Glutamatergic neuron (in vitro differentiated cells): Measurements from ENCODE around the gene SLC38A7. TPM values are rescaled to one million over a fixed set of nuclear protein-coding genes. Genes with fewer than 3 reads are reported as not detected.
"Not testable (repeated sequence)": the region's sequence is repeated elsewhere in the genome, so short reads cannot be mapped to it uniquely, and the experiment has no call there.

ENCODE experiments used
- DNase-seq: peaks from one replicate; pipeline ENCODE4 v3.0.0; 2022
- H3K27ac Mint-ChIP-seq: one replicate; pipeline ENCODE4 v1.8.0; 2020; ENCODE audit warnings: mild to moderate bottlenecking, mixed read lengths, inconsistent platforms; ENCODE audit not compliant: unreplicated experiment
- H3K27me3 Mint-ChIP-seq: one replicate; pipeline ENCODE4 v1.8.0; 2020; ENCODE audit warnings: mild to moderate bottlenecking, moderate library complexity, mixed read lengths, inconsistent platforms; ENCODE audit not compliant: unreplicated experiment
- H3K36me3 Mint-ChIP-seq: one replicate; pipeline ENCODE4 v1.8.0; 2020; ENCODE audit warnings: mild to moderate bottlenecking, mixed read lengths, inconsistent platforms; ENCODE audit not compliant: unreplicated experiment
- H3K4me1 Mint-ChIP-seq: one replicate; pipeline ENCODE4 v1.8.0; 2020; ENCODE audit warnings: mild to moderate bottlenecking, low read depth, mixed read lengths, inconsistent platforms; ENCODE audit not compliant: unreplicated experiment
- H3K4me3 Mint-ChIP-seq: one replicate; pipeline ENCODE4 v1.8.0; 2020; ENCODE audit warnings: mild to moderate bottlenecking, mixed read lengths, inconsistent platforms; ENCODE audit not compliant: unreplicated experiment
- H3K9me3 Mint-ChIP-seq: one replicate; pipeline ENCODE4 v1.8.0; 2020; ENCODE audit warnings: mild to moderate bottlenecking, moderate library complexity, mixed read lengths, inconsistent platforms; ENCODE audit not compliant: unreplicated experiment
- total RNA-seq: library from RNA; stranded (reverse); fragmentation: NEBNext Ultra II Directional; extraction: Animal tissue kit (Norgen Biotek cat#: 25700); gene quantifications from one replicate; pipeline ENCODE4 v1.2.1, GENCODE V29; 2021; ENCODE audit not compliant: unreplicated experiment
- TF ChIP-seq, protein P1 (sequence below): fragments of 200-600 bp; sonication (generic); IDR thresholded peaks from one replicate; pipeline ENCODE4 v1.5.0; 2021; ENCODE audit not compliant: partially characterized antibody, unreplicated experiment

Gene SLC38A7
- total RNA-seq, 1 donor from 2014 or later: 52.9 TPM

DNA sequence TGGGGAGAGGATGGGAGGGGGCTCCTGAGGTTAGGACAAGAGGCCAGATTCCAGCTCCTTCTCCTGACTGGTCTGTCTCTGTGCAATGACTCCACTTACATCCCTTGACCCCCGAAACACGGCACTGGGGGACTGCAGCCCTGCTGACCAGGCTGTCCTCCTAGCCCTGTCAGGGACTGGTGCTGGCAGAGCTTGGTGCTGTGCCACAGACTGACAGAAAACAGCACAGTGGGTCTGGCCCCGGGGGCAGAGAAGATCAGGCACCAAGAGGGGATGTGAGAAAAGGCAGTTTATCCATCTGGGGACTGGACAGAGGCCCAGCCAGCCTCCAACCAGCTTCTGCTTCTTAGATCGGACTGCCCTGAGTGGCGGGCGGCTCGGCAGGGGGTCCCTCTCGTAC lies 19.4 kb downstream of the SLC38A7 start:
- peaks cover 4% of the 10 kb centered on the region for H3K36me3 Mint-ChIP-seq
- no peak for DNase-seq
- no peak overlapping the region for H3K27ac Mint-ChIP-seq
- no peak overlapping the region for H3K4me3 Mint-ChIP-seq
- TF ChIP-seq, protein P1, sequence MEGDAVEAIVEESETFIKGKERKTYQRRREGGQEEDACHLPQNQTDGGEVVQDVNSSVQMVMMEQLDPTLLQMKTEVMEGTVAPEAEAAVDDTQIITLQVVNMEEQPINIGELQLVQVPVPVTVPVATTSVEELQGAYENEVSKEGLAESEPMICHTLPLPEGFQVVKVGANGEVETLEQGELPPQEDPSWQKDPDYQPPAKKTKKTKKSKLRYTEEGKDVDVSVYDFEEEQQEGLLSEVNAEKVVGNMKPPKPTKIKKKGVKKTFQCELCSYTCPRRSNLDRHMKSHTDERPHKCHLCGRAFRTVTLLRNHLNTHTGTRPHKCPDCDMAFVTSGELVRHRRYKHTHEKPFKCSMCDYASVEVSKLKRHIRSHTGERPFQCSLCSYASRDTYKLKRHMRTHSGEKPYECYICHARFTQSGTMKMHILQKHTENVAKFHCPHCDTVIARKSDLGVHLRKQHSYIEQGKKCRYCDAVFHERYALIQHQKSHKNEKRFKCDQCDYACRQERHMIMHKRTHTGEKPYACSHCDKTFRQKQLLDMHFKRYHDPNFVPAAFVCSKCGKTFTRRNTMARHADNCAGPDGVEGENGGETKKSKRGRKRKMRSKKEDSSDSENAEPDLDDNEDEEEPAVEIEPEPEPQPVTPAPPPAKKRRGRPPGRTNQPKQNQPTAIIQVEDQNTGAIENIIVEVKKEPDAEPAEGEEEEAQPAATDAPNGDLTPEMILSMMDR: no peak
- peaks cover 4% of the 10 kb centered on the region for H3K27me3 Mint-ChIP-seq
- peaks cover 5% of the 10 kb centered on the region for H3K9me3 Mint-ChIP-seq
- peaks cover 3% of the 10 kb centered on the region for H3K4me1 Mint-ChIP-seq

DNA sequence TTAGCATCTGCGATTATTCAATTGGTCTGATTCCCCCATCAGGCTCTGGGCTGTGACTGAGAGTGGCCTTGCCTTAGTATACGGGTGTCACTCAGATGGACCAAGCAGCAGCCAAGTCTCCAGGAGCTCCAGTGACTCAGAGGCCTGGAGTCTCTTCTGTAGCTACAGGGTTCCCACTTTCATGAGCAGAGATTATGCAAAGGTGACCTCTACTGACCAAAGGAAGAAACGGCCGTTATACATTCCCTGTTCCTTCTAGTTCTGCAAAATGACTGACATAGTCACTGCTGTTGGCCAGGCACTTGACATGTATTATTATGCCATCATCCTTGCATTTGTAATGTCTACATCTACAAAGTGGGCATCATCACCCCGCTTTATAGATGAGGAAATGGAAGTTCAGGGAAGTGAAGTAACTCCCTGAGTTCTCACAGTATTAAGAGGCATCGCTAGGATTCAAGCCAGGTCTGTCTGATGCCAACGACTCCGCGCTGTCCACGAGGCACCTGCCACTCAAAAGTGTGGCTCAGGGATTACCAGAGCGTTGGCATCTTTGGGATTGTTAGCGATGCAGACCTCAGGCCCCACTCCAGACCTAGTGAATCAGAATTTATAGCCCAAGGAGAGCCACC lies 23.3 kb downstream of the SLC38A7 start:
- Mint-ChIP-seq H3K27me3 (peaks cover 4% of the 10 kb centered on the region), H3K4me1 (peaks cover 3% of the 10 kb centered on the region), H3K9me3 (peaks cover 1% of the 10 kb centered on the region), H3K4me3 (no peak overlapping the region), H3K36me3 (no peaks in the 10 kb centered on the region), H3K27ac (no peak overlapping the region)
- TF ChIP-seq, protein P1: peak; percentile 37
- DNase-seq: peak; percentile 30

DNA sequence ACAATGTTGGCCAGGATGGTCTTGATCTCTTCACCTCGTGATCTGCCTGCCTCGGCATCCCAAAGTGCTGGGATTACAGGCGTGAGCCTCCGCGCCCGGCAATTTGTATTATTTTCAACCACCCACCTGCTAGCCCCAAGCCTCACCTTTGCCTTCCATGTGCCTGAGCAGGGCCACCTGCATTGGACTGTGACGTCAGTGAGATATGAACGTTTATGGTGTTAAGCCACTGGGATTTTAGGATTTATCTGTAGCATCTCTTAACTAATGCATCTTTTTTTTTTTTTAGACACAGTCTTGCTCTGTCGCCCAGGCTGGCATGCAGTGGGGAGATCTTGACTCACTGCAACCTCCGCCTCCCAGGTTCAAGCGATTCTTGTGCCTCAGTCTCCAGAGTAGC lies 24.7 kb downstream of the SLC38A7 start:
- not testable (repeated sequence) for DNase-seq, H3K27me3 Mint-ChIP-seq, H3K27ac Mint-ChIP-seq, H3K4me3 Mint-ChIP-seq, H3K36me3 Mint-ChIP-seq, H3K4me1 Mint-ChIP-seq, H3K9me3 Mint-ChIP-seq

DNA sequence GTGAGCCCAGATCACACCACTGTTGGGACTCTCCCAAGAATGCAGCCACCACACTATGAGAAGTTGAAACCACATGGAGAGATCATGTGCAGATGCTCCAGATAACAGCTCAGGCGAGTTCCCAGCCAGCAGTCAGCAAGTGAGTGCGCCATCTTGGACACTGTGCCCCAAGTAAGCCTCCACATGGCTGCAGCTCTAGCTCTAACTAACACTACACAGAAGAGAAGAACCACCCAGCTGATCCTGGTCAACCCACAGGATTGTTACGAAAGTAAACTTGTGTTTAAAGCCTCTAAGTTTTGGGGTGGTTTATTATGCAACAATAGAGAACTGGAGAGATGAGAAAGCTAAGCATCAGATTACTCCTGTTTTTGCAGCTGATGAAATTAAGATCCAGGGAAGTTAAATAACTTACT lies 25.8 kb downstream of the SLC38A7 start:
- TF ChIP-seq, protein P1: no peak
- H3K27me3 Mint-ChIP-seq: no peaks in the 10 kb centered on the region
- H3K36me3 Mint-ChIP-seq: no peaks in the 10 kb centered on the region
- no peak overlapping the region for H3K4me3 Mint-ChIP-seq
- peaks cover 10% of the 10 kb centered on the region for H3K4me1 Mint-ChIP-seq
- no peak overlapping the region for H3K27ac Mint-ChIP-seq
- DNase-seq: no peak
- H3K9me3 Mint-ChIP-seq: peaks cover 1% of the 10 kb centered on the region

DNA sequence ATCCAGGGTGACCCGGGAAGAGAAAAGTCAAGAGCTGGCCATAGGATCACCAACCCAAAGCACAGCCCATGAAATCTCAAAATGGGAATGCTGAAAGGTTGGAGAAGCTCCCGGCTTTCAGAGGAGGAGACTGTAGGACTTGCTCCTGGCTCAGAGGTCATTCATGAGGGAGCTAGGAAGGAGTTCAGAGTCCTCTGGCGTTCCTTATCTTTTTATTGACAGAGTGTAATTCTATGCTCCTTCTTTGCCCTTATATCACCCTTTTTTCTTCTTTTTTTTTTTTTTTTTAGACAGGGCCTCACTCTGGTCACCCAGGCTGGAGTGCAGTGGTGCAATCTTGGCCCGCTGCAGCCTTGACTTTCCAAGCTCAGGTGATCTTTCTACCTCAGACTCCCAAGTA lies 27.7 kb downstream of the SLC38A7 start:
- DNase-seq: no peak
- H3K4me1 Mint-ChIP-seq: peaks cover 13% of the 10 kb centered on the region
- H3K27me3 Mint-ChIP-seq: no peaks in the 10 kb centered on the region
- TF ChIP-seq, protein P1: no peak
- peaks cover 4% of the 10 kb centered on the region for H3K9me3 Mint-ChIP-seq
- H3K27ac Mint-ChIP-seq: no peak overlapping the region
- no peaks in the 10 kb centered on the region for H3K36me3 Mint-ChIP-seq
- no peak overlapping the region for H3K4me3 Mint-ChIP-seq
